SHP77 (cell line): ENCODE data around the gene MANBA.
"Not testable (repeated sequence)": the region's sequence is repeated elsewhere in the genome, so short reads cannot be mapped to it uniquely, and the experiment has no call there.

Experiments
- DNase-seq, 2 experiments: peaks; one replicate each; lab custom pipeline; 2025; lab: John Stamatoyannopoulos, UW

MANBA gene

DNA sequence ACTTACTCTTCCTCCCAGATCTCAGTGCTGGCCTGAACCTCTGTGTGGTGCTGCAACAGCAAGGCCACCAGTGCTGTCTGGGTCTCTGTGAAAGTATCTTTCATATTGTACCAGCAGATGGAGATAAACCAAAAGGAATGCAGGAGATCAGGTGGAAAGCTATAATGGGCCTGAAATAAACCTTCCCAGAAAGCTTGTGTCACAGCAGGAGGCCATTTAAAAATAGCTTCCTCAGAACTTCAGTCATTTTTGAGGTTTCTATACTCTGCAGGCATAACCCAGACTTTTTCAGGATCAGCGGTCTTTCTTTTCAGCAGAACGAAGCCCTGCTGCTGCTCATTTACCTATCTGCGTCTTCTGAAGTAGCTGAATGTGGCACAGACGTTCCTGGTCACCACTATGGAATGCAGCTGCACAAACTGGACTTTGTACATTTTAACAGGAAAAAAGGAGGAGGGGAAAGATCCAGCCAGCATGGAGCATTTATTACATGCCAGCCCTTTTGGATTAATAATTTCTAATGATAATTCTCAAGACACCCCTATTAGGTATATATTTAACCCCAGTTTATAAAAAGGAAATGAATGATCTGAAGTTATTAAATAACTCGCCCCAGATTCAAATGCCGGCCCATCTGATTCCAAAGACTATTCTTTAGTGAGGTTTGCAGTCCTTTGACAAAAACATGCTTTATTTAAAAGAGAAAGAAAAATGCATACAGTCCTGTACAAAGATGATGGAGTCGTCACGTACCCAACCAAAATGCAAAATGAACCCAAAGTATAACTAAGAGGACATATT is 139.9 kb downstream of the MANBA start:
- DNase-seq, result peak; percentile 13 to 42

DNA sequence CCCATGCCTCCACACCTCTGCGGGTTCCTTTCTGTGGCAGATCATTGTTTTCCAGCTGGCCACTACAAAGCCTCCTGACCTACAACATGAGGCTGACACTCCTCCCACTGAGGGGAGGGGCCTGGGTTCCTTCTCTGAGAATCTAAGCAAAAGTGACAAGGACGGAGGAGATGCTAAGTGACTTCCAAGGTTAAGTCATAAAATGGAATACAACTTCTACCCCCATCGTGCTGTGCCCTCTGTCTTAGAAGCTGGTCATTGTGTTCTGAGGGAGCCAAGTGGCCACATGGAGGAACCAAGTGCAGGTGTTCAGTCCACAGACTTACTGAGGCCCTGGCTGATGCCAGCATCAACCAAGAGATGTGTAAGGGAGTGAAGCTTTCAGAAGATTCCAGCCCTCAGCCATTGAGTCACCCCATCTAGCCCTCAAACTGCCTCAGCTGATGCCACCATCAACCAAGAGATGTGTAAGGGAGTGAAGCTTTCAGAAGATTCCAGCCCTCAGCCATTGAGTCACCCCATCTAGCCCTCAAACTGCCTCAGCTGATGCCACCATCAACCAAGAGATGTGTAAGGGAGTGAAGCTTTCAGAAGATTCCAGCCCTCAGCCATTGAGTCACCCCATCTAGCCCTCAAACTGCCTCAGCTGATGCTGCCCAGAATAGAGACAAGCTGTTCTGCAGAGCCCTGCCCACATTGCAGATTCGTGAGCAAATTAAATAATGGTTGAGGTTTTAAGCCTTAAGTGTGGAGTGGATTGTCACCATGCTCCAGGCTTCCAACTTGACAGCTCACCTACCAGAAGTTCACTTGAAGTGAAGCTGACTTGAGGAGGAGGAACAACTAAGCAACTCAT is 140.8 kb downstream of the MANBA start:
- DNase-seq, result not testable (repeated sequence)

DNA sequence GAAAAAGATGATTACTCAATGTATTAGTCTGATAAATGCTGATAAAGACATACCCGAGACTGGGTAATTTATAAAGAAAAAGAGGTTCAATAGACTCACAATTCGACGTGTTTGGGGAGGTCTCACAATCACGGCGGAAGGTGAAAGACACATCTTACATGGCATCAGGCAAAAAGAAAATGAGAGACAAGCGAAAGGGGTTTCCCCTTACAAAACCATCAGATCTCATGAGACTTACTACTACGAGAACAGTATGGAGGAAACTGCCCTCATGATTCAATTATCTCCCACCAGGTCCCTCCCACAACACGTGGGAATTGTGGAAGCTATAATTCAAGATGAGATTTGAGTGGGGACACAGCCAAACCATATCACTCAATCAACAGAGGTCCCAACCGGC is 141.7 kb downstream of the MANBA start:
- not testable (repeated sequence) for DNase-seq

DNA sequence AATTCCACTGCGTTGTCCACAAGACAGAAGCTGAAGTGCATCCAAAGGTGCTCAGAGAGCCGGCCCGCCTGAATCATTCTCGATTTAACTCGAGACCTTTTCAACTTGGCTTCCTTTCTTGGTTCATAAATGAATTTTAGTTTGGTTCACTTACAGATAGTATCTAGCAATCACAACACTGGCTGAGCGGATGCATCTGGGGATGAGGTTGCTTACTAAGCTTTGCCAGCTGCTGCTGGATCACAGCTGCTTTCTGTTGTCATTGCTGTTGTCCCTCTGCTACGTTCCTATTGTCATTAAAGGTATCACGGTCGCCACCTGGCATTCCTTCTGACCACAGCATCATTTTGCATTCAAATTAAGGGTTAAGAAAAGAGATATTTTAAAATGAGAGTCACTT is 144.1 kb downstream of the MANBA start:
- peak; percentile 56 to 71 for DNase-seq

DNA sequence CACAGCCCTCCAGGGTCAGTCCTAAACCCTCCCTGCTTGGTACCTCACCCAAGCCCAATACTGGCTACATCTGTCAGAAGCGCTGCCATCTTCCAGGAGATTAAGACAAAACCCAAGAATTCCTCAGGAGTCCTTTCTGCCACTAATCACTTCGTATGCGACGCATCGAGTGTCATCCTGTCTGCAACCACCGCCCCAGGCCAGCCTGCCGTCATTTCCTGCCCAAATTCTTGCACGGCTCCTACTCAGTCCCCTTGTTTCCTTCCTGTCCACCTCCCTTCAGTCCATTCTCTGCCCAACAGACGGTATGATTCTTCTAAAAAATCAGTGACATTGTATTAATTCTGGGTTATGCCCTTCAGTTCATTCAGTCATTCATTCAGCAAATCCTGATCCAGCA is 146.0 kb downstream of the MANBA start:
- DNase-seq, result no peak

DNA sequence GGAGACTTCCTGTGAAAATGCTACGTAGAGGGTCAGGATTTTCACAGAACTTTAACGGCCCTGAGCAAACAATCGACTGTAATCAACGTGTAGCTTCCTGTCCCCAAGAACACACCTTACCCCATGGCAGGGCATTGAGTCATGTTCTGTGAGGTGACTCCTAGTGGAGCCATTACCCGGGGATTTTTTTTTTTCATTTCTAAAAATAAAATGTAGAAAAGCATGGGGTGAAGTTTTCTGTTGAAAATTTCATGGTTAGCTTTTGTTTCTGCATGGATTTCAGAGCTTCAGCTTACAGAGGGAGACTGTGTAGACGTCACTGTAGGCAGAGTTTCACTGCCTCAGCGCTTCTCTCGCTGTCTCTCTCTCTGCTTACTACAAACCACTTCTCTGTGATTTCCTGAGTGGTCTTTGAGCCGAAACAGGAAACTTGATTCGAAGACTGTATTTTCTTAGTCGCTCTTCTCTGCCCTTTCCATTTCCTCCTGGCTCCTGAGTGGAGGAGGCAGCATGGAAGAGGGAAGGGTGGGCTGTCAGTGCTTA is 147.9 kb downstream of the MANBA start:
- DNase-seq, result no peak

DNA sequence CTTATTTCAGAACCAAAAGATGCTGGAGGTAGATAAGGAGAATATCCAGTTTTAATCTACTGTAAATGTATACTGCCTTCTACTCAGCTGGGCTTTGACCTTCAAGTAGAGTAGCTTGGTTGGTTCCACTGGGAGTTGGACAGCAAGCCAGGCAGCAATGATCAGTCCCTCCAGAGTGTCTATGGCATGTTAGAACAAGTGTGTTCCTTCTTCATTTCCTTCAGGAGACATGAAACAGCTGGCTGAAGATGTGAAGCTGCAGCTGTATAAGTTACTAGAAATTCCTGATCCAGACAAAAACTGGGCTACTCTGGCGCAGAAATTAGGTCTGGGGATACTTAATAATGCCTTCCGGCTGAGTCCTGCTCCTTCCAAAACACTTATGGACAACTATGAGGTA is 148.6 kb downstream of the MANBA start:
- DNase-seq, result no peak

DNA sequence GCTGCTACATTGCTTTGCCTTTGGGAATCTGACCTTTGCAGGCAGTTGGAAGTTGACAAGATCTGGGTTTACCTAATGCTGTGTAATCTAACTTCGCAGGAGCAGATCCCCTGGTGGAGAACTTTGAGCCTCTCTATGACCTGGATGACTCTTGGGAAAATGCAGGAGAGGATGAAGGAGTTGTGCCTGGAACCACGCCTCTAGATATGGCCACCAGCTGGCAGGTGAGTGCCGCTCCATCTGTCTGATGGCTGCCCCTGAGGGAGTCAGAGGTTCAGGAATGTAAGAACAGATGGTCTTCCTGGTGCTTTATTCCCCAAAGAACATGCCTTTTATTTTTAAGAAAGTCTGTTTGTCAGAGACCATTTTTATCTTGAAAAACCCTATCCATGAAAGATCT is 150.3 kb downstream of the MANBA start:
- no peak for DNase-seq

DNA sequence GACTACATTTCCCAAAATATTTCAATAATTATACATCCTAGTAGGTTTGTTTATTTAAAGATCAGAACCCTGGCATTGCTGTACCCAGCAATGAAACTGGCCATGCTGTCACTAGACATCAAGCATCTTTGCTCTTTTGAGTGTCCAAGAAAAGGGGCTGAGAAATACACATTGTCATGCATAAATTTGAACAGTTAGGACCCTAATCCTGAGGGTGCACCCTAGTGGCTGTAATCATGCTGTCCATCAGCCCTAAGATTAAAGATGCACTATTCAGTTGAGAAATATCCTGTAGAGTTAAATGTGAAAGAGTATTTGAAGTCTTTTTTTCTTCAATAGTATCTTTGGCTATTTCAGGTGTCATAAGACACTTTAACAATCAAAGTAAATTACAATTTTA is 150.8 kb downstream of the MANBA start:
- no peak for DNase-seq

DNA sequence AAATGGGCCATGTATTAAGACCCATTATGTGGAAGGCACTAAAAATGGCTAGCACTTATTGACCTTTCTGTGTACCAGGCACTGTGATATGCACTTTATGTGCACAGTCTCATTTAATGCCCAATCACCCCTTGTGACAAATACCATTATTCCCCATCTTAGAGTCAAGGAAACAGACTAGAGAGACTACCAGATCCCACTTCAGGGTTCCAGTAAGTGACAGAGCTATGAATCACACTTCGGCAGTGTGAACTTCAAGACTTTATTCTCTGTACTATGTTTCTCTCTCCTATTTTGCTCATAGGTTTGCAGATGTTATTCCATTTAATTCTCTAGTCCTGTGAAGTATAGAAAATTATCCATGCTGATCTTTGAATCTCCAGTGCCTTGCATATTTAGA is 152.6 kb downstream of the MANBA start:
- no peak for DNase-seq

DNA sequence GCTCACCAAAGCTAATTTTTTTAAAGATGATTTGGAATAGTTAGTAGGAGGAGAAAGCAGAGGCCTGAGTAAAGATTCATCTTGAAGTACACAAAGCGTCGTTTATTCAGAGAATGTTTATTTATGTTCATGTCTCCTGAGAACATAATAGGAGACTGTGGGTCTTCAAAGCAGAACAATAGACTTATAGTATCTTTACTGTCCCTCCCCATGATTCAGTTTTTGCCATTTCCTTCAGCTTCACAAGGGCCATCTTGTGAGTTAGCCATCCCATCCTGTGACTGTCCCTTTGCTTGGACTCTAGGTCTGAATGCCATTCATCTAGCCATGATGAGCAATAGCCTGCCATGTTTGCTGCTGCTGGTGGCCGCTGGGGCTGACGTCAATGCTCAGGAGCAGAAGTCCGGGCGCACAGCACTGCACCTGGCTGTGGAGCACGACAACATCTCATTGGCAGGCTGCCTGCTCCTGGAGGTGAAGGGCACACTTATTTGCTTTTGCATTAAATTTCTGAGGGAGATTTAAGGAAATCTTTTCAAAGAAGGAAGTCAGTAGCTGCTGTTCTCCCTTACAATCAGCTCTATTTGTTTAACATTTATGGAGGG is 153.8 kb downstream of the MANBA start:
- DNase-seq, result peak; percentile 45 to 70

DNA sequence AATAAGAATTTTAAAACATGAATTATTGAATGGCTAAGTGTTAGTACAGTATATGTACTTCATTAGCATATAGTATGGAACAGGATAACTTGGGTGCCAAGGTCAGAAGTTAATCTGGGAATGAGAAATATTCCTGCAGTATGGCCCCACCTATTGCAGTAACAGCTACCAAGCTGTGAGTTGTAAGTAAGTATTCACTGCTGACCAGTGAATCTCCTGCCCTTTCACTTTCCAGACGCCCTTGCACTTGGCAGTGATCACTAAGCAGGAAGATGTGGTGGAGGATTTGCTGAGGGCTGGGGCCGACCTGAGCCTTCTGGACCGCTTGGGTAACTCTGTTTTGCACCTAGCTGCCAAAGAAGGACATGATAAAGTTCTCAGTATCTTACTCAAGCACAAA is 154.5 kb downstream of the MANBA start:
- no peak for DNase-seq

DNA sequence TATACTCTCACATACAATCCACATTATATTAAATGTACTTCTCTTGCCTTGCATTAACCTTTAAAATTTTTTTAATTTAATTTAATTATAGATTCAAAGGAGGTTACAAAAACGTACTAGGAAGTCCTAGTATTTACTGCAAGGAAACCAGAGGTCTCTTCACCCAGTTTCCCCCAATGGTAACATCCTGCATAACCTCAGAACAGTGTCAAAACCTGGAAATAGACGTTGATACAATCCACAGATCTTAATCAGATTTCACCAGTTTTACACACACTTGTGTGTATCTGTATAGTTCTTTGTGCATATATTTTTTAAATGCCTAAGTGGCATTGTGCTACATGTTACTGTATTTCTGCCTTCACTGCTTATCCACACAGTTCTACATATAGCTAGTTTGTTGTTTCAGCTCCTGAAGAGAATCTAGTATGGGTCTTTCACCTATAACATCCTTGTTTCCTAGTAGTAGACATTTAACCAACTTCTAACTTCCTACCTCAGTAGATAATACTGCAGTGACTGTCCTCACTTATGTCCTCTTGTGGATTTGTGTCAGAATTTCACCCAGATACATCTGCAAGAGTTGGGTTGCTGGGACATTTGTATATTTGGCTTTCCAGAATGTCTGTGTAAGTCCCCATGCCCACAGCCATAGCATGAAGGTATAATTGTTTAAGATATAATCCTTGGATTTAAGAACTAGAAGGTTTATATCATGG is 156.4 kb downstream of the MANBA start:
- no peak for DNase-seq

DNA sequence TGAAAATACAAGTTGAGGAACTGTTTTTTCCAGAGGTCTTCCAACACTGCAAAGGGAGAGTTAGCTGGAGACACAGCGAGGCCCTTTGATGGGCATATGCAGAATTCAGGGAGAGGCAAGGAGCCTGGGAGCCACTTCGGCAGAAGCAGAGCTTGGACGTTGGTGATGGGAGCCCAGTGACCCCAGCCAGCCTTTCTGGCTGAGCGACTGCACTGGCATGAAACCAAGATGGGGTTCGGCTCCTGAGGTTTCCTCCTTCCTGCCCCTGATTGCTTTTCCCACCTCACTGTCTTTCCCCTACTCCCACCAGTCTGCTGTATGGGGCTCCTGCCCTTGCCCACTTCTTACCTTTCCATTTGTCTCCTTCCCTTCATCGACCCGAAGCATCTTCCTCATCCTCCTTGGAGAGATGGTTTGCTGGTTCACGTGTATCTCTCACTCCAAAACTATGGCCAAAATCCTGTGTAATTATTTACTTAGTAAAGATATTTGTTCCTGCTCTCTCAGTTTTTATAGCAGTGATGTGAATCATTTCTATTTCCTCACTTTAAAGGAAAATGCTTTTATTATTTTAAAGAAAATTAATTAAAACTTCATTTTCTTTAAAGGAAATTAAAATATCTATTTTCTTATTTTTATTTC is 159.1 kb downstream of the MANBA start:
- no peak for DNase-seq

DNA sequence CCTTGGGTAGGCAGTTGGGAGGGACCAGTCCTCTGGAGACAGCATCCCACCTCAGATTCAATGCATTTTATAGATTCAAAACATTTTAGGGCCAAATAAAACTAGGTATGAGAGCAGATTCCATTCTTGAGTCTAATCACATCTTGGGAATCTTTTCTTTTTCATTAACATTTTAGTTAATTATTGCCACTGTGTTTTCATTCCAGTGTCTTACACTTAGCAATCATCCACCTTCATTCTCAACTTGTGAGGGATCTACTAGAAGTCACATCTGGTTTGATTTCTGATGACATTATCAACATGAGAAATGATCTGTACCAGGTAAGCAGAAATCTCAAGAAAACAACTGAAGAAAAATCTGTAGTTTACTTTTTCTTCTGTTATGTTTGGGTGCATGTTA is 160.1 kb downstream of the MANBA start:
- no peak for DNase-seq

DNA sequence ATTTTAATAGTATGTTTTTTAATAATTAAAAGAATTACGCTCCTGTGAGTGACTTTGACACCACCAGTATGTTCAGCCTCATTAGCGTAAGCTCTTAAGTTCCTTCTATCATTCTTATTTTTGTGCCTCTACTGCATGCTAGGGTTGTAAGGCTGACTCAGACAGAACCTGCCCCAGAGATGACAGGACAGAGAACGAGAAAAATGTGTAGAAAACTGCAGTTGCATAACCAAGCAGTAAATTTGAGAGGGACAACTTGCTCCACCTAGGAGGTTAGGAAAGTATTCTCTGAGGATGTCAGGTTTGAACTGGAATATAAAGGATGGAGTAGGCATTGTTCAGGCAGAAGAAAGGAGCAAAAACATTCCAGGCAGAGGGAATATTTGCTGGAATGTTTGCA is 160.9 kb downstream of the MANBA start:
- no peak for DNase-seq

DNA sequence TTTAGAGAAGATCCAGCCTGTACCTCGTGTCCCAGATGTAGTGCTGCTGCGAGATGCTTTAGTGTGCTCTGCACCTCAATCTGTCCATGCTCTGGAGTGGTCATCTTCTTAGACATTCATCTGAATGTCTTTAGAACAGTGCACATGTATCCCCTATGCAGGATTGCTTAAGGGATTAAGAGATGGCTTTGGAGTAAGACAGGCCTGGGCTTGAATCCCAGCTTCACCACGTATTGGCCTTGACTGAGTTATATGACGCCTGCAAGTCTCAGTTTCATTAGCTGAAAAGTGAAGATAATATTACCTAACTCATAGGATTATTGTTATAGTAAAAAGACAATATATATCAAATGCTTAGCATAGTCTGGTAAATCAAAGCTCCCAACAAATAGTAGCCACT is 161.3 kb downstream of the MANBA start:
- no peak for DNase-seq

DNA sequence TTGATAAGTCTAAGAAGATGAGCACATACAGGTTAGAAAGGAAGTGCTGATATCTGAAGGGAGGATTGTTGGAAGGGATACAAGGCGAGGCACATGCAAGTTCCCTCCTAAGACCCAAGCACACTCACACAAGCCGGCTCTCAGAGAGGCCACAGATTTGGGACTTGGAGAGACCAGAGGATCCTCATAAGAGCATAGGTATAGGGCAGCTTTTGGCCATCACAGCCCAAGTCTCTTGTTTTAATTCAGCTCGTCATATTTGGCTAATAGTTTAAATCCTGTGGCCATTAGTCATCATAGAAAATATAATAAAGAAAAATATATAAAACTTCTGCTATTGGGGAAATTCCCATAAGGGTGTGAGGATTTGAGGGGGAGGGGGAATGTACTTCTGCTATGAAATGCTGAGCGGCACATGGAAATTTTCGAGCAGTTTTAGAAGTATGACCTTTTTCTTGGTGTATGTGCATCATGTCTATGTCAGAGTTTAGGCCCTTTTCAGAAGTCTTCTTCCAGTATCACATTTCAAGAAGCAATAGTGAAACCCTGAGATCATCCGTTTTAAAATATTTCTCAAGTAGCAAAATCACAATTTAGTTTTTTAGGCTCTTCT is 161.9 kb downstream of the MANBA start:
- DNase-seq, result no peak

DNA sequence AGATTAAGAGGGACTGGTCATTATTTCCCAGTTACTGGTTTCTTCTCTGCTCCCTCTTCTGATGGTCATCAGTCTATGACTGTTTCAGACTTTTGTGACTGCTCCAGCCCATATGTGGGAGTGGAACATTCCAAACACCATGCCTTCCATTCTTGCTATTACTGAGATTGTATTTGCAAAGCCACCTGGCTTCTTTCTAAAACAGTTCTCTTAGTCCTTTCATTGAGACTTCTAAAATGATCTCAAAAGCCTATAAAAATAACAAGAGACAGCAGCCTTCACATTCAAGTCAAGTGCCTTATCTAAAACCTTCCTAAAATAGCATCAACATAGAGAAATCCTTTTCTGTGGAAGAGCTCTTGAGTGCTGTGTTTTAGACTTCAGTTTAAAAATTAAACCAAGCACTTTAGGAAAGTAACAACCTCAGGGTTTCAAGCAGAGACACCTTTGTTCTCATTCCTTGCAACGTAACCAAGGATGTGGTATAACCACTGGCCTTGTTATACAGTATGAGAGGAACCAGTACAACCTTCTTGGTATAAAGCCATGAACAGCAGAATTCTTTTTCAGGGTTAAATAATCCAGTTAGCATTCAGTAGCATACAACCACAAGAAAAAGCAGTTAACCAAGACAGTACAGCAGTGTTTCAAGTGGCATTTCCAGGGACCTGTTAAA is 162.5 kb downstream of the MANBA start:
- no peak for DNase-seq

DNA sequence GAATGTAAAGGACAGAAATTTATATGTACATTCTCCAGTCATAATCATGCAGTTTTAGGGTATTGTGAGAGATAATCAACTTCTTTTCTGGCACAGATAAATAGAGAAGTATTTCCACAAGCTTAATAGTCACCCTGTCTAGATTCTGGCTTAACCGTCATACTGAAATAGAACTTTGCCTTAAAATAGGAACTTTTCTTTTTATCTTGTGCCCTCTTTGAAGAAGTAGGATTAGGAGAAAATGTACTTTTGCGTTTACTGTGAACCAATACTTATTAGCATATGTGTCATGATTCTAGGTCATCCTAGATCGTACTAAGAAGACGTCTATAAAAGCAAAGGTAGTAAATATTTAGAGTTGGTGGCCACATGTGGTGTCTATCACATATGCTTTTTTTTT is 164.2 kb downstream of the MANBA start:
- no peak for DNase-seq
